Left kidney (tissue), 2 donors: ENCODE results near the gene INPP4A. TPM values are rescaled to one million over a fixed set of nuclear protein-coding genes. Genes with fewer than 3 reads are reported as not detected.
"Not testable (repeated sequence)": the region's sequence is repeated elsewhere in the genome, so short reads cannot be mapped to it uniquely, and the experiment has no call there.

Experiments used
- DNase-seq: peaks from one replicate; pipeline ENCODE4 v3.0.0-alpha.2; 2013
- polyA plus RNA-seq: library from polyadenylated mRNA; unstranded; fragments of 120-200 nt; gene quantifications from one replicate; pipeline ENCODE4 v1.2.1, GENCODE V29; 2013; ENCODE audit not compliant: insufficient read length

Gene INPP4A
- polyA plus RNA-seq, 1 donor, result 26.7 TPM

- DNase-seq, result no peak
Measured at GRCh38 chr2:98585386-98585785, 140.7 kb downstream of the INPP4A start.

- no peak for DNase-seq
Measured at GRCh38 chr2:98586551-98587140, 142.0 kb downstream of the INPP4A start.

- DNase-seq, result no peak
Measured at GRCh38 chr2:98588880-98589431, 144.3 kb downstream of the INPP4A start.

GRCh38 chr2:98589489-98589888 lies 144.8 kb downstream of the INPP4A start:
- no peak for DNase-seq

- no peak for DNase-seq
Measured at GRCh38 chr2:98592565-98592964, 147.9 kb downstream of the INPP4A start.

- not testable (repeated sequence) for DNase-seq
Measured at GRCh38 chr2:98594665-98595064, 150.0 kb downstream of the INPP4A start.

GRCh38 chr2:98598781-98599428 lies 154.2 kb downstream of the INPP4A start:
- no peak for DNase-seq

- DNase-seq, result no peak
Measured at GRCh38 chr2:98601532-98602132, 157.0 kb downstream of the INPP4A start.

- DNase-seq, result no peak
Measured at GRCh38 chr2:98604547-98604946, 159.9 kb downstream of the INPP4A start.

GRCh38 chr2:98605076-98605475 lies 160.4 kb downstream of the INPP4A start:
- no peak for DNase-seq

- DNase-seq, result no peak
Measured at GRCh38 chr2:98606431-98606830, 161.8 kb downstream of the INPP4A start.

GRCh38 chr2:98607104-98607503 lies 162.4 kb downstream of the INPP4A start:
- no peak for DNase-seq

GRCh38 chr2:98607741-98608115 lies 163.1 kb downstream of the INPP4A start:
- no peak for DNase-seq

GRCh38 chr2:98608116-98608961 lies 163.7 kb downstream of the INPP4A start, which contains the start of the genes COA5 and UNC50:
Gene COA5, minus strand, starts transcription at chr2:98608512. Its CDS starts 107 bp downstream, at chr2:98608405.
Gene UNC50, plus strand, starts transcription at chr2:98608589. Its CDS starts 1,171 bp downstream, at chr2:98609760.
- DNase-seq, result peak; percentile 88

- no peak for DNase-seq
Measured at GRCh38 chr2:98608962-98609604, 164.4 kb downstream of the INPP4A start.

GRCh38 chr2:98614024-98614739 lies 169.5 kb downstream of the INPP4A start:
- no peak for DNase-seq

- no peak for DNase-seq
Measured at GRCh38 chr2:98615481-98615880, 170.8 kb downstream of the INPP4A start.

- no peak for DNase-seq
Measured at GRCh38 chr2:98617149-98617548, 172.5 kb downstream of the INPP4A start.

- DNase-seq, result no peak
Measured at GRCh38 chr2:98623657-98624056, 179.0 kb downstream of the INPP4A start.

GRCh38 chr2:98632351-98632750 lies 187.7 kb downstream of the INPP4A start:
- DNase-seq, result no peak
